K562 treated with DMSO at 1 percent for 4 hours (cell line): ENCODE measurements around the gene SAA2. TPM values are rescaled to one million over a fixed set of nuclear protein-coding genes. Genes with fewer than 3 reads are reported as not detected.

Experiments
- total RNA-seq: library from RNA; unstranded; fragments of 300-600 nt; gene quantifications from 2 replicates; pipeline ENCODE4 v1.2.3, GENCODE V29; 2022; ENCODE audit not compliant: insufficient read depth

The SAA2 gene
- not detected in 2 replicates for total RNA-seq

DNA sequence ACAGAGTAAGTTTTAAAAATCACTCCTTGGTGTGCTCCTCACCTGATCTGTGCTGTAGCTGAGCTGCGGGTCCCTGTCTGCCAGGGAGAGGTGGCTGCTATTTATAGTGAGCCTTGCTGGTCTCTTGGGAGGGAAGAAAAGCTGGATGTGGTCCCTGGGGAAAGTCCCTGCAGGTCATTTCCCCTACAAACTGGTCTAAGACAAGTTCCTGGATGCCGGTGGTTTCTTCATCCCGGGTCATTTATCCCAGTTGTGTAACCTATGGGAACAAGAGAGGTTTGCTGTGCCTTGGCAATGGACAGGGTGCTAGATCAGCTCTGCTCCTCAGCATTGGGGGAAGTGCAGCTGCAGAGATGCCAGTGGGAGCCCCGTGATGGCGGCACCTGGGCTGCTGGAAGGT lies at the start of gene SAA2:
Gene SAA2, minus strand, starts transcription at position 108 of the 400 bp plus-strand sequence. CDS start 657 bp downstream, outside the sequence.

DNA sequence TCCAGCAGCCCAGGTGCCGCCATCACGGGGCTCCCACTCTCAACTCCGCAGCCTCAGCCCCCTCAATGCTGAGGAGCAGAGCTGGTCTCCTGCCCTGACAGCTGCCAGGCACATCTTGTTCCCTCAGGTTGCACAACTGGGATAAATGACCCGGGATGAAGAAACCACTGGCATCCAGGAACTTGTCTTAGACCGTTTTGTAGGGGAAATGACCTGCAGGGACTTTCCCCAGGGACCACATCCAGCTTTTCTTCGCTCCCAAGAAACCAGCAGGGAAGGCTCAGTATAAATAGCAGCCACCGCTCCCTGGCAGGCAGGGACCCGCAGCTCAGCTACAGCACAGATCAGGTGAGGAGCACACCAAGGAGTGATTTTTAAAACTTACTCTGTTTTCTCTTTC lies 17.5 kb upstream of the SAA2 start, which contains the start of gene SAA1:
Gene SAA1, plus strand, starts transcription at position 316 of the 400 bp plus-strand sequence. CDS start 624 bp downstream, outside the sequence.

DNA sequence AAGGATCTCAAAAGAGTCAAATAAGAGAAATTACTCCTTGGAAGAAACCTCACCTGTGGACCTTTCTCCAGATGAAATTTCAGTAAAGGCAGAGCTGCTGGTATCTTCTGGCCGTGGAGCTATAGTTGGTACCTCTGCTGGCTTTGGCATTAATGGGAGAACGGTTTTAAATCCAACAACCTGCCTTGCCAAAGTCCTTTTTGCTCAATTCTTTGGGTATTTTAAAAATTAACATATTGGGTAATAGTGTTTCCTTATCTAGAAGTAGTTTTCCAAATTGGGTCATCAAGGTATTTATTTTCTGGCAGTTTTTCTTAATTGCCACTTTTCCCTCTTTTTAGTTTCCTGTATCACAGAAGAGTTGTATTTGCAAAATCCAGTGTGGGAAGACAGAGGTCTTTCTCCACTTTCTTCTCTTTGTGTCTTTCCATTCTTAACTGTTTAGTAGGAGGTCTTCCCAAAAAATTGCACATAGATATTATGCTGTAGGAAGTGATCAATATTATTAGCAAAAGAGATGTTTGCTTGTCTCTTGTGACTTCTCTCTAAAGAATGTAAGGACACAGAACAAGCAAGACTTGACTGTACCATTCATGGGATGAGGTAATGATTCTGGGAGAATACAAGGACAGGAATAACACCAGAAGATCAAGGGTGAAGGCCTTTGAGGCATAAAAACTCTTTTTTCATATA lies 11.7 kb downstream of the SAA2 start, which contains the start of gene SAA4:
Gene SAA4, minus strand, starts transcription at position 139 of the 693 bp plus-strand sequence. CDS start 876 bp downstream, outside the sequence.

Other genes with a start within 250 kb of the SAA2 start
- 13.1 and 41.6 TPM in 2 replicates for gene SERGEF, start 235.6 kb downstream of the SAA2 start, total RNA-seq
- gene TPH1, start 202.4 kb downstream of the SAA2 start, total RNA-seq = 0.27 TPM in 1 of 2 replicates, not detected in the other
- 12.4 and 31.1 TPM in 2 replicates for gene SAAL1, start 142.6 kb downstream of the SAA2 start, total RNA-seq
- gene MRGPRX3, start 116.1 kb downstream of the SAA2 start, total RNA-seq = not detected in 2 replicates
- gene MRGPRX4, start 75.8 kb downstream of the SAA2 start, total RNA-seq = not detected in 2 replicates
- not detected in 2 replicates for gene SAA4, start 11.9 kb downstream of the SAA2 start, total RNA-seq
- gene SAA1, start 17.6 kb upstream of the SAA2 start, total RNA-seq = not detected in 2 replicates
- gene HPS5, start 73.5 kb upstream of the SAA2 start, total RNA-seq = 16.9 and 17.5 TPM in 2 replicates
- 36.7 and 41.5 TPM in 2 replicates for gene GTF2H1, start 73.9 kb upstream of the SAA2 start, total RNA-seq
- gene LDHA, start 145.9 kb upstream of the SAA2 start, total RNA-seq = 278 and 282 TPM in 2 replicates
- gene LDHC, start 163.7 kb upstream of the SAA2 start, total RNA-seq = not detected in 2 replicates
- not detected in 2 replicates for gene LDHAL6A, start 207.2 kb upstream of the SAA2 start, total RNA-seq